ENCODE results near the gene AMIGO2. TPM values are rescaled to one million over a fixed set of nuclear protein-coding genes. Genes with fewer than 3 reads are reported as not detected.

AMIGO2 gene
- total RNA-seq (2021) = 10.9 and 16.7 TPM in 2 replicates
- Bru-seq, nascent RNA = percentile 70 among the genes with signal in this experiment
- BruChase-seq, experiment 1, labeled RNA remaining after a 2-hour chase = percentile 83 among the genes with signal in this experiment
- BruChase-seq, experiment 2, labeled RNA remaining after a 6-hour chase = percentile 74 among the genes with signal in this experiment
- long read RNA-seq, transcript AMIGO2-203 (3 exons, 2,856 nt) = minor isoform, 14 of 35 reads
- long read RNA-seq, transcript AMIGO2-201 (2 exons, 3,763 nt) = major isoform, 17 of 35 reads
- long read RNA-seq, partial matches to known transcripts = 0 of 35 reads
- long read RNA-seq, other reads (novel, unspliced or antisense) = 4 of 35 reads

DNA sequence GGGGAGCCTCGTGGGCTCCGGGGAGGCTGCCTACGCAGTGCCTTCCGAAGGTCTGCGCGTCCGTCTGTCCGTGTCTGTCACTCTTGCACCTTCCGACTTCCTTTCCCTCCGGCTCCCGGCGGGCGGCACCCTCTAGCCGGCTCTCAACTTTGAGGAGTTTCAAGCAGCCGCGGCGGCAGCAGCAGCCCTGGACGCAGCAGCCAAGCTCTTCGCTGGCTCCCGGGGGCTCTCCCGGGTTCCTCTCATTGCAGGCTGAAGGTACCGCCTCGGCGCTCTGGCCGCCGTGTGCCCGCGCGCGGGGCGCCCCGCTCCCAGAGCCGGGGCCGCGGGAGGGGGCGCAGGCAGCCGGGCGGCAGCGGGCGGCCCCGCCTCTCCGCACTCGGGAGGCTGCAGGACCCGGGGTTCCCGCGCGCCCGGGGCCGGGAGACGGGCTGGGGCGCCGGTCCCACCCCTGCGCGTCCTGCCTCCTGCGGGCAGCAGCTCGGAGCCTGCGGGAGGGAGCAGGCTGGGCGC, at the start of gene AMIGO2, which contains the start of gene PCED1B:
Gene AMIGO2 (minus strand): TSS at position 492 of the 513 bp plus-strand sequence. CDS start 957 bp downstream, outside the sequence.
Gene PCED1B (plus strand): TSS at position 154 of the 513 bp plus-strand sequence. CDS start 155,443 bp downstream, outside the sequence.
- H3K27ac ChIP-seq (ENCODE audit: low read depth, low read length, poor library complexity, severe bottlenecking) = peak within 1 kb of the TSS; percentile 67
- no peaks in the 10 kb centered on the region for H3K9me3 ChIP-seq (ENCODE audit: low read depth, low read length, poor library complexity, severe bottlenecking)
- peak within 1 kb of the TSS; percentile 69 for H3K4me3 ChIP-seq (ENCODE audit: low read depth, low read length, poor library complexity, severe bottlenecking)
- POLR2A ChIA-PET (ENCODE audit: low non-redundant PET) = no interaction called here
- no TSS peak for BruUV-seq (replicated peaks)
- H3K4me1 ChIP-seq (ENCODE audit: insufficient read depth, low read length, poor library complexity, severe bottlenecking) = peaks cover 48% of the 10 kb centered on the region
- no peaks in the 10 kb centered on the region for H3K27me3 ChIP-seq (replicated peaks; ENCODE audit: insufficient read depth, low read depth, low read length, poor library complexity)
- DNase-seq (ENCODE audit: low spot score) = peak; percentile 82
- CTCF ChIA-PET = interaction anchor here (0.6 to 1.1 kb wide), 5 partner anchors 9 to 228 kb away, joined by 3 to 5 read pairs (median 4); no protein-coding TSS in a partner anchor
- intact Hi-C loops (cut with micrococcal nuclease; ENCODE audit: unreplicated experiment) = loop anchor here (5.0 kb wide), 2 partner anchors 228 to 318 kb away; no protein-coding TSS in a partner anchor
- TF ChIP-seq EZH2 (IDR thresholded peaks at IDR 0.05; ENCODE audit: borderline replicate concordance, low read depth, low read length, poor library complexity, severe bottlenecking) = no peak
- peak; percentile 44 for TF ChIP-seq CTCF (conservative IDR thresholded peaks at IDR 0.05; ENCODE audit: low read depth, low read length)
- no peaks in the 10 kb centered on the region for H3K36me3 ChIP-seq (ENCODE audit: insufficient read depth, low read length, poor library complexity, severe bottlenecking)

- intact Hi-C loops (cut with micrococcal nuclease; ENCODE audit: unreplicated experiment) = no loop called here
Measured at GRCh38 chr12:47126246-47126645, 46.5 kb upstream of the AMIGO2 start.

GRCh38 chr12:47124451-47124850, 44.7 kb upstream of the AMIGO2 start:
- H3K27me3 ChIP-seq (replicated peaks; ENCODE audit: insufficient read depth, low read depth, low read length, poor library complexity) = no peaks in the 10 kb centered on the region
- H3K4me1 ChIP-seq (ENCODE audit: insufficient read depth, low read length, poor library complexity, severe bottlenecking) = no peaks in the 10 kb centered on the region
- H3K4me3 ChIP-seq (ENCODE audit: low read depth, low read length, poor library complexity, severe bottlenecking) = no peak overlapping the region
- H3K27ac ChIP-seq (ENCODE audit: low read depth, low read length, poor library complexity, severe bottlenecking) = no peak overlapping the region
- intact Hi-C loops (cut with micrococcal nuclease; ENCODE audit: unreplicated experiment) = no loop called here
- no peaks in the 10 kb centered on the region for H3K36me3 ChIP-seq (ENCODE audit: insufficient read depth, low read length, poor library complexity, severe bottlenecking)
- no peaks in the 10 kb centered on the region for H3K9me3 ChIP-seq (ENCODE audit: low read depth, low read length, poor library complexity, severe bottlenecking)
- ChIA-PET POLR2A (ENCODE audit: low non-redundant PET) (no interaction called here), CTCF (no interaction called here)
- no peak for TF ChIP-seq EZH2 (IDR thresholded peaks at IDR 0.05; ENCODE audit: borderline replicate concordance, low read depth, low read length, poor library complexity, severe bottlenecking)
- no peak for TF ChIP-seq CTCF (conservative IDR thresholded peaks at IDR 0.05; ENCODE audit: low read depth, low read length)
- no peak for DNase-seq (ENCODE audit: low spot score)
- BruUV-seq (replicated peaks) = no TSS peak

More at GRCh38 chr12:47126246-47126645, 46.5 kb upstream of the AMIGO2 start:
- H3K36me3 ChIP-seq (ENCODE audit: insufficient read depth, low read length, poor library complexity, severe bottlenecking) = no peaks in the 10 kb centered on the region
- ChIA-PET CTCF (no interaction called here), POLR2A (ENCODE audit: low non-redundant PET) (no interaction called here)
- TF ChIP-seq EZH2 (IDR thresholded peaks at IDR 0.05; ENCODE audit: borderline replicate concordance, low read depth, low read length, poor library complexity, severe bottlenecking) (no peak), CTCF (conservative IDR thresholded peaks at IDR 0.05; ENCODE audit: low read depth, low read length) (no peak)
- BruUV-seq (replicated peaks) = no TSS peak
- H3K4me3 ChIP-seq (ENCODE audit: low read depth, low read length, poor library complexity, severe bottlenecking) = no peak overlapping the region
- no peaks in the 10 kb centered on the region for H3K9me3 ChIP-seq (ENCODE audit: low read depth, low read length, poor library complexity, severe bottlenecking)
- no peaks in the 10 kb centered on the region for H3K4me1 ChIP-seq (ENCODE audit: insufficient read depth, low read length, poor library complexity, severe bottlenecking)
- DNase-seq (ENCODE audit: low spot score) = no peak
- no peak overlapping the region for H3K27ac ChIP-seq (ENCODE audit: low read depth, low read length, poor library complexity, severe bottlenecking)
- H3K27me3 ChIP-seq (replicated peaks; ENCODE audit: insufficient read depth, low read depth, low read length, poor library complexity) = no peaks in the 10 kb centered on the region

All from A673 (cell line).